HCEC 1CT (cell line): ENCODE measurements around the gene TENT5C.
A peak's percentile ranks its signal among the peaks of the same experiment; 100 is the strongest.
"Not testable (repeated sequence)": the region's sequence is repeated elsewhere in the genome, so short reads cannot be mapped to it uniquely, and the experiment has no call there.

Experiments used
- DNase-seq: peaks from one replicate; pipeline ENCODE4 v3.0.0-alpha.2; 2017

TENT5C gene

DNA sequence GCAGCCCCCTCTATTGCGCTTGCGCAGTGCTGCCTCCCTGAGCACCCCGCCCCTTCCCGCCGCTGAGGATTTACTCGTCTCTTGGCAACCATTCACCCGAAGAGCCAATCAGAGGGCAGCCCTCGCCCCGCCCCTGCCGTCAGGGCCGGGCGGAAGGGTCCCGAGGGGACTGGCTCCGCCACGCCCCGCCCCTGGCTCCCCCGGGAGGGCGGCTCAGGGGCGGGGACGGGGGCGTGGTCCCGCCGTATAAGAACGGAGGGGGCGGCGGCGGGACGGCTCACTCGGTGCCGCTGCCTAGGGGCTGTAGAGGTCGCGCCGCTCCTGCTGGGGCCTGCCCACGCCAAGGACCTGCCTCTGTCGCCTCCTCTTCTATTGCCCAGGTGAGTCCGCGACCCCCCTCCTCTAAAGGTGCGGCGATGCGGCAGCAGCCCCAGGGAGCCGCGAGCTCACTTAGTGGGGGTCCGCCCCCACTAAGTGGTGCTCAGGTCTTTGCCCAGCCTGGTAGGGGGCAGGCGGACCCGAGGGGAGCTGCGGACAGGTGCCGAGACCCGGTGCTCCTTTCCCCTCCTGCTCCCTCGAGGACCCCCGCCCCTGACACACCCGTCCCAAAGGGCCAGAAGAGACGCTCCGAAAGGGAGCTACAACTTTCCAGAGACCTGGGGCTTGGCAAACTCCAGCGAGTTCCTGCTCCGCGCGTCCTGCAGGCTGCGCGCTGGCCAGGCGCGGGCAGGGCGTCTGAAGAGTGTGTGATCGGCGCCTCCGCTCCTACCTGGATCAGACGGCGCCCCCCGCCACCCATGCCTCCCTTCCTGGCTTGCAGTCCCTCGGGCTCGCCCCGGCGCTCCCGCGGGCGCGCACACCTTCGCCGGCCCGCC, at the start of gene TENT5C:
TENT5C (plus strand) TSS at position 275 of the 875 bp plus-strand sequence. CDS start 16,821 bp downstream, outside the sequence.
- DNase-seq, result peak; percentile 96

DNA sequence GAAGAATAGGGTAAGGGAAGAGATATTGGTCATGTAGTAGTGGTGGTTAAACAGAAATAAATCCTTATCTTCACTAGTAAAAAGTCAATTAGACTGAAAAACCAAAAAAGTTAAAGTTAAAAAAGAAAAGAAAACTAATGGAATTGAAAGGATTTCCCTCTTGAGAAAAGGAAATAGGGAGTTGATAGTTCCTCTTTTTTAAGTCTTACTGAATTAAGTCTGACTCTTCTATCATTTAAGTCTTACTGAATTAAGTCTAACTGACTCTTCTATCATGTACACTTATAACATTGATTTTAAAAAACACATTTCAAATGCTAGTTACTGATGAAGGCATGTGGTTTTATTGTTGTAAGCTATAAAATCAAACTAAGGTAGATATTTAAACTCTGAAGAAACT, 49.5 kb upstream of the TENT5C start:
- DNase-seq, result no peak

- no peak for DNase-seq
Measured at GRCh38 chr1:117556976-117557375, 48.9 kb upstream of the TENT5C start.

DNA sequence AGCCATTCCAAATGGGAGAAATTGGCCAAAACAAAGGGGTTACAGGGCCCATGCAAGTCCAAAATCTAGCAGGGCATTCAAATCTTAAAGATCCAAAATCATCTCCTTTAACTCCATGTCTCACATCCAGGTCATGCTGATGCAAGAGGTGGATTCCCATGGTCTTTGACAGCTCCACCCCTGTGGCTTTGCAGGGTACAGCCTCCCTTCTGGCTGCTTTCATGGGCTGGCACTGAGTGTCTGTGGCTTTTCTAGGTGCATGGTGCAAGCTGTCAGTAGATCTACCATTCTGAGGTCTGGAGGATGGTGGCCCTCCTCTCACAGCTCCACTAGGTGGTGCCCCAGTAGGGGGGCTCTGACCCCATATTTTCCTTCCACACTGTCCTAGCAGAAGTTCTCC, 47.4 kb upstream of the TENT5C start:
- DNase-seq, result not testable (repeated sequence)

DNA sequence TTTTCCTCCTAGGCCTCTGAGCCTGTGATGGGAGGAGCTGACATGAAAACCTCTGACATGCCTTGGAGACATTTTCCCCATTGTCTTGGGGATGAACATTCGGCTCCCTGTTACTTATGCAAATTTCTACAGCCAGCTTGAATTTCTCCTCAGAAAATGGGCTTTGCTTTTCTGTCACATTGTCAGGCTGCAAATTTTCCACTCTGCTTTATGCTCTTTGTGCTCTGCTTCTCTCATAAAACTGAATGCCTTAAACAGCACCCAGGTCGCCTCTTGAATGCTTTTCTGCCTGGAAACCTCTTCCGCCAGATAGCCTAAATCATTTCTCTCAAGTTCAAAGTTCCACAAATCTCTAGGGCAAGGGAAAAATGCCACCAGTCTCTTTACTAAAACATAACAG, 46.7 kb upstream of the TENT5C start:
- DNase-seq, result no peak

DNA sequence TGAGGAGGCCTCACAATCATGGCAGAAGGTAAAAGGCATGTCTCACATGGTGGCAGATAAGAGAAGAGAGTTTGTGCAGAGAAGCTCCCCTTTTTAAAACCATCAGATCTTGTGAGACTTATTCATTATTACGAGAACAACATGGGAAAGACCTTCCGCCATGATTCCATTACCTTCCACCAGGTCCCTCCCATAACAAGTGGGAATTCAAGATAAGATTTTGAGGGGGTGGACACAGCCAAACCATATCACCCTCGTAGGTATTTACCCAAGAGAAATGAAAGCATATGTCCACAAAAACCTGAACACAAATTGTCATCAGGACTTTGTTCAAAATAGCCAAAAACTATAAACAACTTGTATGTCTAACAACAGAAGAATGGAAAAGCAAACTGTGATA, 45.9 kb upstream of the TENT5C start:
- no peak for DNase-seq

DNA sequence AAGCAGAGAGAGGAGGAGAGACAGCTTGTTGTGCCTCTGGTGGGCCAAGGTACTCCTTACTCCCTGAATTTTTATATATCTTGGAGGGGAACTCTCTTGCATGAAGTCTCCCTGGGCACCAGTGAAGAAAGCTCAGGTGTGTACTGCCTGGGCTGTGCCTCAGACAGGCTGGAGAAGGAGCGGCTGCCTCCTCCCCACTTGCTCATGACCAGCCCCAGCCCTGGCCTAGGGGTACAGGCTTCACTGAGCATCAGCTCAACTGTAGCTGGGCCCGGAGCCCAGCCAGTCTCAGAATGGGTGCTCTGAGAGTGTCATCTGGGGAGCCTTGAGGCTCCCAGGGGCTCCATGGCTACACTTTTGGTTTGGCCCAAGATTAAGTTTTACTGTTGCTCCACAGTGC, 44.8 kb upstream of the TENT5C start:
- no peak for DNase-seq

- no peak for DNase-seq
Measured at GRCh38 chr1:117561551-117561950, 44.3 kb upstream of the TENT5C start.

- DNase-seq, result no peak
Measured at GRCh38 chr1:117562581-117563491, 43.0 kb upstream of the TENT5C start.

GRCh38 chr1:117563492-117563875, 42.4 kb upstream of the TENT5C start:
- DNase-seq, result no peak

- DNase-seq, result no peak
Measured at GRCh38 chr1:117564227-117565075, 41.4 kb upstream of the TENT5C start.

- no peak for DNase-seq
Measured at GRCh38 chr1:117565076-117565556, 40.7 kb upstream of the TENT5C start.

DNA sequence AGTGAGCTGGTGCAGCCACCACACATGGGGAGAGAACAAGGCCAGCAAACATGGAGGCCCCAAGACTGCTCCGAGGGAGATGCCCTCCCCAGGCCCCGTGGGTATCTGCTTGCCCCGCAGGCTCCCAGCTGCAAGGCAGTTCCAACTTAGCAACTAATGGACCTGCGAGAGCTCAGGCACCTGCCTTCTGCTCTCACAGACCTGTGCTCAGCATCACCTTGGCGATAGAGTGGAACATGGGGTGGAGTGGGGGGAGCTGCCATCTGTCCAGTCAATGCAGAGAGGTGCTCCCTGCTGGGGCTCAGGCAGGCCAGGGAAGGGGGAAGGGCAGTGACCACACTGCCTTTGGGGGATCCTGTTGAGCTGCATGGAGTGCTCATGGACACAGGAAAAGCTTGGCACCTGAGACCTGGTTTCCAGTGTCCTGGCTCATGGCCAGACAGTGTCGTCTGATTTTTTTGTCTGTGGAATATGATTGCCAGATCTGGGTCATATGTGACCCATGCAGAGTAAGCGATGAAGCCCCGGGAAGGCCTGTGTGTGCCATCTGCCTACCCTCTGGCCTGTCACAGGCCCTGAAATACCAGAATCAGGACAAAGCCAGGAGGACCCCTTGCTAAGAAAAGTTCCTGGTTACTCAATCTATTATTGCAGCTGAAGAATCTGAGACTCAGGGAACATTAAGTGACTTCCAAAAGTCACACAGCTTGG, 39.9 kb upstream of the TENT5C start:
- DNase-seq, result no peak

DNA sequence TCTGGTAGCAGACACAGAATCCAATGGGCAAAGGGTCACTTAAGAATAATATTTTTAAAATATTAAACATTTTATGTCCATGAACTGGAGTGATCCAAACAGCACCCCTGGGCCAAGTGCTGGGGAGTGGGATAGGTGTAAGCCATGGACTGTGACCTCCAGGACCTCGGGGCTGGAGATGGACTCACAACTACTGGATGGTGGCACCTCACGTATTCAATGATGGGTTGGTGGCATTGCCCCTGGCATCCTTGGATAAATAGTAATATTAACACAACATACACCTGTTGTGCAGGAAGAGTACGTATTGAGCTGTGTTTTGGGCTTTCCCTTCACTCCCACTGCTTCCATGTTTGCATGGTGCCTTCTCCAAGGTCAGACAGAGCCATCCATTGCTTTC, 39.3 kb upstream of the TENT5C start:
- no peak for DNase-seq

- no peak for DNase-seq
Measured at GRCh38 chr1:117567435-117567834, 38.4 kb upstream of the TENT5C start.

- no peak for DNase-seq
Measured at GRCh38 chr1:117567976-117568375, 37.9 kb upstream of the TENT5C start.

DNA sequence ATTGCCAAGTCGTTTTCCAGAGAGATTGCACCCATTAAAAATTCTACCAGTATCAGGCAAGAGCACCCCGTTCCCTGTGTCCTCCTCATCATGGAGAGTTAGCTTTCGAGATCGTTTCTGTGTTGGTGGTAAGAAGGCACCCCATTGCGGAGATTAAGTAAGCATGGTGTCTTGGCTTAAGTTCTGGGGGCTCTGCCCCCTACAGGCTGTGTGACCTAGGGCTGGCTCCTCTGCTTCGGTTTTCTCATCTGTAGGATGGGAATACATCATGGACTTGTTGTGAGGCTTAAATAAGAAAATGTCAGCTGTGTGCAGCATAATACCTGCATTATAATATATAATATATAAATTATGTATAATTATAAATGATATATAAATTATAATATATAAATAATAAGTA, 36.8 kb upstream of the TENT5C start:
- no peak for DNase-seq

GRCh38 chr1:117569856-117570255, 36.0 kb upstream of the TENT5C start:
- DNase-seq, result no peak

- no peak for DNase-seq
Measured at GRCh38 chr1:117570988-117571409, 34.8 kb upstream of the TENT5C start.

DNA sequence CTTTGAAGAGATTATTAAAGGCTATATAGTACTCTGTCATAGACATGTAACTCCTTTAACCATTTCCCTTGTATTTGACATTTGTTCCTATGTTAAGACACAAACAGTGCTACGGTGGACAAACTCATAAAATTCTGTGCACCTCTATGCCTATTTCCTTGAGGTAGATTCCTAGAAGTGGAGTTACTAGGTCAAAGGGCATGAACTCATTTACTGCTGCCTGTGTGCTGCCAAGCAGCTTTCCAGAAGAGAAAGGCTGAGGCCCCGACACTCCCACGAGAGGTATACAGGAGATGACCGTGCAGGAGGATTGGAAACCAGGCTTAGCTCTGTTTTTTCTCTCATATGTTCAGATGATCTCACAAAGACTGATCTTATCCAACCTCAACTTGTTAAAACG, 34.4 kb upstream of the TENT5C start:
- no peak for DNase-seq

GRCh38 chr1:117572546-117572945, 33.3 kb upstream of the TENT5C start:
- no peak for DNase-seq
